ENCODE measurements around the gene AP5Z1.

The AP5Z1 gene

GRCh38 chr7:4786015-4786414 lies 10.6 kb downstream of the AP5Z1 start:
- TF ChIP-seq MYC (IDR thresholded peaks at IDR 0.05; ENCODE audit: low read depth, low read length) (no peak), CTCF (IDR thresholded peaks at IDR 0.05; ENCODE audit: low read depth, low read length) (no peak), POLR2A (IDR thresholded peaks at IDR 0.05; ENCODE audit: extremely low read depth, insufficient read length) (no peak), MAX (IDR thresholded peaks at IDR 0.05; ENCODE audit: low read depth, low read length) (no peak)
- no peak for DNase-seq (ENCODE audit: low read depth)
- no peak overlapping the region for H3K4me3 ChIP-seq (ENCODE audit: low read depth, low read length)

- no peak for DNase-seq (ENCODE audit: low read depth)
- TF ChIP-seq CTCF (IDR thresholded peaks at IDR 0.05; ENCODE audit: low read depth, low read length), result no peak
- no peak for TF ChIP-seq MYC (IDR thresholded peaks at IDR 0.05; ENCODE audit: low read depth, low read length)
- TF ChIP-seq POLR2A (IDR thresholded peaks at IDR 0.05; ENCODE audit: extremely low read depth, insufficient read length), result no peak
- no peak for TF ChIP-seq MAX (IDR thresholded peaks at IDR 0.05; ENCODE audit: low read depth, low read length)
- H3K4me3 ChIP-seq (ENCODE audit: low read depth, low read length), result no peak overlapping the region
Observed at GRCh38 chr7:4787541-4787940, 12.1 kb downstream of the AP5Z1 start.

- H3K4me3 ChIP-seq (ENCODE audit: low read depth, low read length), result no peak overlapping the region
- TF ChIP-seq CTCF (IDR thresholded peaks at IDR 0.05; ENCODE audit: low read depth, low read length) (no peak), MYC (IDR thresholded peaks at IDR 0.05; ENCODE audit: low read depth, low read length) (no peak)
- no peak for DNase-seq (ENCODE audit: low read depth)
Observed at GRCh38 chr7:4787947-4788626, 12.7 kb downstream of the AP5Z1 start.

GRCh38 chr7:4788627-4789189 lies 13.3 kb downstream of the AP5Z1 start:
- DNase-seq (ENCODE audit: low read depth), result no peak
- H3K4me3 ChIP-seq (ENCODE audit: low read depth, low read length), result no peak overlapping the region
- no peak for TF ChIP-seq MYC (IDR thresholded peaks at IDR 0.05; ENCODE audit: low read depth, low read length)
- TF ChIP-seq POLR2A (IDR thresholded peaks at IDR 0.05; ENCODE audit: extremely low read depth, insufficient read length), result no peak
- TF ChIP-seq CTCF (IDR thresholded peaks at IDR 0.05; ENCODE audit: low read depth, low read length), result no peak
- TF ChIP-seq MAX (IDR thresholded peaks at IDR 0.05; ENCODE audit: low read depth, low read length), result no peak

GRCh38 chr7:4789194-4790077 lies 14.0 kb downstream of the AP5Z1 start:
- DNase-seq (ENCODE audit: low read depth), result no peak

More at GRCh38 chr7:4789194-4790077, 14.0 kb downstream of the AP5Z1 start:
- TF ChIP-seq CTCF (IDR thresholded peaks at IDR 0.05; ENCODE audit: low read depth, low read length) (no peak), MYC (IDR thresholded peaks at IDR 0.05; ENCODE audit: low read depth, low read length) (no peak), MAX (IDR thresholded peaks at IDR 0.05; ENCODE audit: low read depth, low read length) (no peak), POLR2A (IDR thresholded peaks at IDR 0.05; ENCODE audit: extremely low read depth, insufficient read length) (no peak)
- H3K4me3 ChIP-seq (ENCODE audit: low read depth, low read length), result no peak overlapping the region

Measured in NB4 (cell line).